ENCODE results near the gene FIBIN. TPM values are rescaled to one million over a fixed set of nuclear protein-coding genes. Genes with fewer than 3 reads are reported as not detected.

Gene FIBIN
- total RNA-seq, 1 experiment from 2014 or later = not detected

DNA sequence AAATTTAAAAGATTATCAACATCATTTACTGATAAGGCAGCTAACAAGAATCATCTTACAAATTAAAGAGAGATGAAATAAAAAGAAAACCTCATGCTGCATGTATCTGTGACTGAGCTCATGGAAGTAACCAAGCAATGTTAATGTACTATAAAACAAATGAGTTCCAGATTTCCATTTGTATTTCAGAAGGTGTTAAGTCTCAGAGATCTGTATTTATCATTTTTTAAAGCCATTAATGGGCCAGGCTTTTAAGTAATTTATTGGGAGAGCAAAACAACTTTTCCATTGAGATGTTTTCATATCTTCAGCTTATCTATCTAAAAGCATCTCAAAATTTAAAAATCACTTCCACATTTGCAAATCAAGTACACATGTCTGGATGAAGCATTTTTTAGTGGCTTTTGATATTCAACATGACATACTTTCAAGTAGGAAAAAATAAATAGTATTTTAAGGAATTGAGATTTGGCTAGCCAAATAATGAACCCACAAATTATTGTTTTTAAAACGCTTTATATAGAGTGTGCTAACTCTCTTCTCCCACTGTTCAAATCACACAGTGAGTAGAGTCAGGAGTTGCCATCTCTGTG is 28.8 kb downstream of the FIBIN start:
- no peak for DNase-seq (ENCODE audit: low spot score)

DNA sequence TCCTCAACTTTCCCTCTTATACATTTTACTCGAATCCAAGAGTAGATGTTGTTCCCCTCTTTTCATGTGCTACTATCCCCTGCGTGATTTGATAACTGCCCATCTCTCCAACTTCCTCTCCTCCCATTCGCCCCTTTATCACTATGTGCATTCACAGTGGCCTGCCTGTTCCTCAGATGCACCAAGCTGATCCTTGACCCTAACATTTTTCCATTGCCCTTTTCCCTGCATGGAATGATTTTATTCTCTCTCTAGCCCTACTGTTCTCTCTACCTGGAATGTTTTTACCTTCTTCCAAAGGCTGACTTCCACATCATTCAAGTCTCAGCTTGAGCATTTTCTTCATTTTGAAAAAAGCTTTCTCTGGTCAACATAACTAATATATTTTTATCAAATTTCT is 31.0 kb downstream of the FIBIN start:
- DNase-seq (ENCODE audit: low spot score) = no peak

DNA sequence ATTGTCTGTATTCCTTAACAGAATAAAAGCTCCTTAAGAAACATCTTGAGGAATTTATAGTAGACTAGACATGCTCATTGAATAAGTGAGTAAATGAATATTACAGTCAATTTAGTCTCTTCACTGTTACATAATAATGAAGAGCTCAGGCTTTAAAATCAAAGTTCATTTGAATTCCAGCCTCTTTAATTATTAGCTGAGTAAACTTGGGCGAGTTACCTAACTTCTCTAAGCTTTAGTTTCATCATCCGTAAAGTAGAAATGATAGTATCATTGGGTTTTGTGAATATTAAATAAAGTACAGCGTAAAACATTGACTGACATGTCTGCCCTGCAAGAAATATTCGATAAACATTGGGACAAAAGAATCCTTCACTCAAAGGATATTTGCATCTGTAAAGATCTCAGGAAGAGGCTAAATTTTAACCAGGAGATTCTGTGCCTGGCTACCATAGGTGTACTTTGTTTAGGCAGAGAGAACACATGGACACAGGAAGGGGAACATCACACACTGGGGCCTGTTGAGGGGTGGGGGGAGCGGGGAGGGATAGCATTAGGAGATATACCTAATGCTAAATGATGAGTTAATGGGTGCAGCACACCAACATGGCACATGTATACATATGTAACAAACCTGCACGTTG is 31.5 kb downstream of the FIBIN start:
- no peak for DNase-seq (ENCODE audit: low spot score)

DNA sequence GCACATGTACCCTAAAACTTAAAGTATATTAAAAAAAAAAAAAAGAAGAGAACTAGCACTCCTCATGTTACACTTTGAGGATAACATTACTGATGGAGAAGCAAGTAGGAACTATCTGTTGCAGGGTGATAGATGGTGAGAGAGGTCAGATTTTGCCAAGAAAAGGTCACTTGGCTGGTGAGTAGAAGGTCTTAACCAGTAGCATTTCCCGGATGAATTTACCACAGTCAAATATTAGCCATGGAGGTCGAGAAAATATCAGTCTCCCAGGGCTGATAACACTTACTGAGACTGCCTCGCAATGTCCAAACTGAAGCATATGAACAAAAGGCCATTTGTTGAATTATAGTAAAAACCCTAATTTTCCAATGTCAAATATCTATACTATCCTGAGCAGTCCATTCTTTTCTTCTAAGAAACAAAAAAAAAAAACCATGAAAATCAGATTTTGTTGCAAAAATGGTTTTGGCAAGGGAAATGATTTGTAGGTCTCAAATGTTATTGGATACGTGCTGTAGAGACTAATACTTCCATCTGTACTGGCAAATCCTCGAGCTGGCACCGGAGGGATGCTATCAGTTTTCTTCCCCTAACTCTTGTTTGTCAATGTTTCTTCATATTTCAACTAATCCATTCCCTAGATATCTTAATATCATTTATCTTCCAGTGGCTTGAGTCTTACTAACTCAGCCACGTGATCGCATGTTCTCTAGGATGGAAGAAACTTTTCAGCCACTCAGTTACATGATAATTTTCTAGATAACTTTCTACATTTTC is 32.2 kb downstream of the FIBIN start:
- no peak for DNase-seq (ENCODE audit: low spot score)

DNA sequence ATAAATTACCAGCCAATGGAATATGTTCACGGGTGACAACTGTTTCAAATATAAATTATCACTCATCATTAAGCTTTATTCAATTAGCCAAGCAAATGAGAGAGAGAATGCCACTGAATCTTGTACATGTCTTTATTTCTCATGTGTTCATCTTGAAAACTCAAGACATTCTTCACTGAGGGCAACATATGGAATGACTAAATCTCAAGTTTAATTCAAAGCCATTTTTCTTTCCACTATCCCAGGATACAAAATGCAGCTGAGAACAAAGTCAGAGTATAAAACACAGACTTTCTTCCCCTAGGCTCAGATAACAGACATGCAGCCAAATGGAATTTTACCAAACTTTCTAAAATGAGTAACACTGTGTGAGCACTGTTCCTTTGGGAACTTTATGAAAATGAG is 34.7 kb downstream of the FIBIN start:
- DNase-seq (ENCODE audit: low spot score) = no peak

DNA sequence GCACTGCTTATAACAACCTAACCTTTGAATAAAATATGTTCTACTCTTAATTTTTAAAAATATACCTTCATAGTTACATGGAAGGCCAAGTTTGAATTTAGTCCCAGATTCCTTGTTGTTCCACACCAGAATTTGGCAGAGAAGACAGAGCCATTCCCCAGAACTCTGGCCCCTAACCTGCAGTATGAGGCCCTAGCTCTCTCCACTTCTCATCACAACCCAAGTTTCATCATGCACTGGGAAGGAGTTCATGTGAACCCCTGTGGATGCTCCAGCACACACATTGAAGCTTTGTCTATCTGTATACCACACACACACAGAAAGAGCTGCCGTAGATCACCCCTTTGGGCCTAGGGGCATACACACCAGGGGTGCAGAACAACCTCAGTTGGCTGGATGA is 36.1 kb downstream of the FIBIN start:
- no peak for DNase-seq (ENCODE audit: low spot score)

DNA sequence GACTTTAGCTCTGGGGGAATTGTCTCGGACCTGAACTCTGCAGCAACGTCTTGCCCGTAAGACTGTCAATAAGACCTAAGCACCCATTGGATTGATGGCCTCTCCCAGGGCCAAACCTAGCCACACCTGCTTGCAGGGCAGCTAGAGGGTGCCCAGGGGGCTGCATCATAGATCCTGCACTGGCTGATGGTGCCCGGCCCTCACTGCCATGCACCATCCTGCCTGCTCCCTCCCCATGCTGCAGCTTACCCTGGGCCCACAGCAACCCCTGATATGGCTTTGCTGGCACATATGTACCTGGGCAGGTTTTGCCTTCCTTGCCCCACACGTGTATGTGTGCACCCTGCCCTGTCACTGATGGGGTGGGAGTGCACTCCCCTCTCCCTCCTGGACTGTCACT is 37.8 kb downstream of the FIBIN start:
- DNase-seq (ENCODE audit: low spot score) = no peak

DNA sequence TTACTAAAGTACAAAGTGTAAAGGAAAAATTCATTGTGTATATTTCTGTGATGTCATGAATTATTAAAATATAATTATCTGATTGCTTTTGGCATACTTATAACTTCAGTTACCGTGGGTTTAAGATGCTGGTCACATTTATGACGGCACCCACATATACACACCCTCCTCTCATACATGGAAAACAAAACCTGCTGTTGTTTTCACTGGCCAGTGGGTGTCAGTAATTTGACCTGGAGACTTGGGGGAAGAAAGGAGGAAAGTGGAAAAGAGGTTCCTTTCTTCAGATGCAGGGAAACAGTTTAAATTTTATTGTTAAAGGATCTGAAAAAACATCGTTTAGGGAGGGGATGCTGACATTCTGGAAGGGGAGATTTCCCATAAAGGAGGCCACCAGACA is 46.0 kb downstream of the FIBIN start:
- no peak for DNase-seq (ENCODE audit: low spot score)

DNA sequence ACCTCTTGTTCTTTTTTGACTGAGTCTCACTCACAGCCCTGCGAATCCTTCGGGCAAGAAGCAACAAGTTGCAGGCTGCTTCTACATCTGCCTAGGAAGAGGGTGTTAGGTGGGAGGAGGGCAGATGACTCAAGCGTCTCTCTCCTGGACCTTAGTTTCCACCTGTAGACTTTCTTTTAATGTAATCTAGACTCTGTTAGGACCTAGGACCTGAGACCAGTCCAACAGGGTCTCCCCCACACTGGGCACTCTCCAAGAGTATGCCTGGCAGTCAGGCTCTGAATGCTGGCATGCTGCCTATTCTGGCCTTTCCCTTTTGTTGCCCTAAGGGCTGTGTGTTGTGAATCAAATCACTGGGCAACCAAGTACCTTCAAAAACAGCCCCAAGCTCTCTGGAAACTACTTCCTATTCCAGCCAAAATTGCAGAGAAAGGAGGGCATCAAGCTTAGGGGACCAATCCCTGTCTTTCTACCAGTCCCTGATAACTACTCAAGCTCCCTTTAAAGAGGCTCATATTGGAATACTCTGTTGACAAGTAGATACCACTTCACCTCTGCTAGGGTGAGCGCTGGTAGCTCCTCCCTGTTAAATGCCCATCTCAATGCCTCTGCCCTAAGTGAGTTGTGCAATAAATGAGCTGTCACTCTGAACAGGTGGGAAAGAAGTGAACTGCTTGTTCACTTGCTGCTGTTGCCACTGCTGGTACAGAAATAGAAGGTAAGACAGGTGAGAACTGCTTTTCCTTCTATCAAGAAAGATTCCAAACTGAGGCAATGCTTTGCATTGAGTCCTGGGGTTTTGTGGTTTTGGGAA is 46.6 kb downstream of the FIBIN start, which contains the start of gene BBOX1:
Gene BBOX1 (plus strand): TSS at position 514 of the 814 bp plus-strand sequence. CDS start 14,616 bp downstream, outside the sequence.
- peak; percentile 3 for DNase-seq (ENCODE audit: low spot score)

DNA sequence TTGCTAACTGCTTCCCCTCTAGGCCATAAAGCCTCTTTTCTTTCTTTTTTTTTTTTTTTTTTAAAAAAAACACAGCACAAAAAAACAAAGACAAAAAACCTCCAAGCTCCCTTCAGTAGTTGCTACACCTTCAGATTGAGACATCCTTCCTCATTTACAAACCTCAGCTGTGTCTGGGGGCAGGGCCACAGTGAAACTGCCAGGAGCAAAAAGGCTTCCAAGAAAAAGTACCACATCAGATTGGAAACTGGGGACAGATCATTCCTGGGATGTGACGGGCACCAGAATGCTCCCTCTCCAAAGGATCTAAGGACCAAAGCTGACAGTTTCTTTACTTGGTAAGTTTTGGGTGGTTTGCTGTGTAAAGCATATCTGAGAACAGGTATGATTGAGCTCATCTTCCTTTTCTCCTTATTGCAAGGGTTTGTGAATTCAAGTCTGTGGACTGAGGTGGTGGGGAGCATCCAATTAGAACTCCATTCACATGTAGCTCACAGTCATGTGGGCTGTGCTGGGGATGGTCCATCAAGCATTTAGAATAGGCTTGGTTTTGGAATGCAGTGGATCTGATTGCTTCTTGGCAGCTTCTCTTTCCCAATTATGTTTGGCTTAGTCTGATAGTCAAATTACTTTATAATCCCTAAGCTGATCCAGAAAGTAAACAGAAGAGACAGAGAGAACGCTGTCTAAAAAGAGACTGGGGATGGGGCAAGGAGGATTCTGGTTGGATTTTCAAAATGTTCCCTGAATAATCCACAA is 47.4 kb downstream of the FIBIN start:
- no peak for DNase-seq (ENCODE audit: low spot score)

Other genes starting within 250 kb of the FIBIN start
- not detected in 2 replicates for gene BBOX1, start 46.7 kb downstream of the FIBIN start, total RNA-seq (2014; rRNA removed; shearing (Covaris generic))

Measured in A172 (cell line).